WI38 (cell line): Measurements from ENCODE around the gene SUFU.

Source experiments
- H3K4me3 ChIP-seq: 2 replicates; pipeline ENCODE4 v1.5.1; 2011; ENCODE audit warnings: low read depth, mild to moderate bottlenecking, control low read depth, low read length
- TF ChIP-seq, protein P1 (sequence below): IDR thresholded peaks from 2 replicates; pipeline ENCODE4 v1.5.1; 2012; ENCODE audit warnings: low read depth, mild to moderate bottlenecking, control low read depth, low read length

SUFU gene

DNA sequence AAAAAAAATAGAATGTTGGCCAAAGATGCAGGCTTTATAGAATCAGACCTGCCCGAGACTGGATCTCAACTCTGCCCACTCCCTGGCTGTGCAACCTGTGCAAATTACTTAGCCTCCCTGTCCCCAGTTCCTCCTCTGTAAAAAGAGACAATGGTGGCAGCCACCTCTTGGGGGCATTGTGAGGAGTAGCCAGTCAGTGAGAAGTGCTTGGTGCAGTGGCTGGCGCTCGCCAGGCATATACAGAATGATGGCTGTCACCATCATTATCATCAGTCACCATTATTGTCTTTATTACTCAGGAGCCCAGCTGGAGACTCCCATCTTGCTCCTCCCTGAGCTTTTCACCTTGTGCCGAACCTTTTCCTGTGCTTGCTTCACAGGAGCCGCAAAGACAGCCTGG is 111.1 kb downstream of the SUFU start:
- TF ChIP-seq, protein P1, sequence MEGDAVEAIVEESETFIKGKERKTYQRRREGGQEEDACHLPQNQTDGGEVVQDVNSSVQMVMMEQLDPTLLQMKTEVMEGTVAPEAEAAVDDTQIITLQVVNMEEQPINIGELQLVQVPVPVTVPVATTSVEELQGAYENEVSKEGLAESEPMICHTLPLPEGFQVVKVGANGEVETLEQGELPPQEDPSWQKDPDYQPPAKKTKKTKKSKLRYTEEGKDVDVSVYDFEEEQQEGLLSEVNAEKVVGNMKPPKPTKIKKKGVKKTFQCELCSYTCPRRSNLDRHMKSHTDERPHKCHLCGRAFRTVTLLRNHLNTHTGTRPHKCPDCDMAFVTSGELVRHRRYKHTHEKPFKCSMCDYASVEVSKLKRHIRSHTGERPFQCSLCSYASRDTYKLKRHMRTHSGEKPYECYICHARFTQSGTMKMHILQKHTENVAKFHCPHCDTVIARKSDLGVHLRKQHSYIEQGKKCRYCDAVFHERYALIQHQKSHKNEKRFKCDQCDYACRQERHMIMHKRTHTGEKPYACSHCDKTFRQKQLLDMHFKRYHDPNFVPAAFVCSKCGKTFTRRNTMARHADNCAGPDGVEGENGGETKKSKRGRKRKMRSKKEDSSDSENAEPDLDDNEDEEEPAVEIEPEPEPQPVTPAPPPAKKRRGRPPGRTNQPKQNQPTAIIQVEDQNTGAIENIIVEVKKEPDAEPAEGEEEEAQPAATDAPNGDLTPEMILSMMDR = no peak

DNA sequence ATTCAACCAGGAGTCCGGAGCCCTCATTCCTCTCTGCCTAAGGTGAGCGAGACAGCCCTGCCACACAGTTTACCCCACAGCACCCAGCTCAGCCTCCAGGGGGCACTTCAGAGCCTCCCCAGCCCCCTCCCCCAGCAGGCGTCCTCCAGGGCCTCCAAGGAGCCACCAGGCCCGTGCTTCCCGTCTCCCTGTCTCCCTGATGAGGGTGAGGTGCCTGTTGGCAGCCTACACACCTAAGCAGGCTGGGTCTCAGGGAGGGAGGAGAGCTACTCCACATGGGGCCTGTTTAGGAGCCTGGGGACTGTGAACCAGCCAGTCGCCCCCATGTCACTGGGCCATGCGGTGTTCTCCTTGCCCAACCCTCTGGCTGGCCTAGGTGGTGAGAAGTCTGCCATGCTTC is 111.6 kb downstream of the SUFU start:
- no peak overlapping the region for H3K4me3 ChIP-seq
- TF ChIP-seq, protein P1 = peak; percentile 24

More for the DNA sequence above, 111.1 kb downstream of the SUFU start:
- H3K4me3 ChIP-seq = no peak overlapping the region

DNA sequence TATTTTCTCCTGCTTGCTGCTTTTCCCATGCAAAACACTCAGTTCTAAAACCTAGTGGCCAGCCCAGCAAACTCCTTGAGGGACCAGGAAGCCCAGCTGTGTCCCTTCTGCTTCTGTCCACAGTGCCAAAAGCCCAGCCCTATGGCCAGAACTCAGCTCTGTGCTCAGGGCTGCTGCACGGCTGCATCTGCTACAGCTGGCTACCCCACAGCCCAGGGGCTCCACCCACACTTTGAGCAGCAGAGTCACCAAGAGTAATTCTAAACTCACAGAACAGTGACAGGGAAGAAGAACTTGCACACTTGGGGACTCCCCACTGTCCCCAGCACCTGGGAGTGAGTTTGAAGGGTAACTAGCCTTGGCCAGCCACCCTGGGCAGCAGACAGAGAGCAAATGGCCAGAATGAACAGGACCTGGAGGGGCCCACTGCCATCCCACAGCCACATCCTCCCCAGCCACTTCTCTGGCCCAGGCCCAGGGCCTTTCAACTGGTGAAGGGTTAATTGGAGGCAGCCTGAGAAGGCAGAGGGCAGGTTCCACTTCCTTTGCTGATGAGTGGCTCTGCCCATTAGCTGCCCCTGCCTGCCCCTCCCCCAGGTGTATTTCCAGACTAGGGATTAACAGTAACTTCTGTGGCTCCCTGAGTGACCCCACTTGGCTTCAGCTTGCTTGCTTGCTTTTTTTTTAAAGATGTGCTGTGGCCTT is 112.4 kb downstream of the SUFU start:
- H3K4me3 ChIP-seq = no peak overlapping the region
- TF ChIP-seq, protein P1 = no peak

DNA sequence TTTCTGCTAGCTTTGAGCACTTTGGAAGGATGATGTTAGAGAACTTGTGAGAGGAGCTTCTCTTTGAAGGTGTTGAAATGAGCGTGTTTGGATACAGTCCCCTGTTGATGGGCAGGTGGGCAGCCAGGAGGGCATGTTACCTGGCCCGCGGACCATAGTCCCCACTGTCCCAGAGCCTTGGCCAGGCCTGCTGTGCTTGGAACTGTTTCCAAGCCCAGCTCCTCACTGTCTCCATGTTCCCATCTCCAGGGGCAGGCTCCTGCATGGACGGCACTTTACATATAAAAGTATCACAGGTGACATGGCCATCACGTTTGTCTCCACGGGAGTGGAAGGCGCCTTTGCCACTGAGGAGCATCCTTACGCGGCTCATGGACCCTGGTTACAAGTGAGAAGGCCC is 113.3 kb downstream of the SUFU start:
- TF ChIP-seq, protein P1 = no peak
- H3K4me3 ChIP-seq = no peak overlapping the region

DNA sequence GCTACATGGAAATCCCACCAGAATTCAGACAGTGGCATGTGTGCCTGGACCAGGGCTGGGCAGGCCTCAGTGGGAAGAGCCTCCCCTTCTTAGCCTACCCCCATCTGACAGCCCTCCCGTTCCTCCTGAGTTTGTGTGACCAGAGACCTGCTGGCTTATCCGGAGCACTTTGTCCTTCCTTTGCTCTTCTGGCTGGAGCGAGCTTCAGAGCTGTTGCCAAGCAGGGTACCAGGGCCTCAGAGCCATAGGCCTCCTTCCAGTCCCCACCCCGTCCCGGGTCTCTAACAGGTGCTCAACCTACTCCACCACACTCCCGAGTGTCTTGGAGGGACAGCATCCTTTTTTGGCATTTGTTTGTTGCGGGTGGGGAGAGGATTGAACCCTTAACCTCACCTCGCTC is 114.0 kb downstream of the SUFU start:
- TF ChIP-seq, protein P1 = no peak
- no peak overlapping the region for H3K4me3 ChIP-seq

DNA sequence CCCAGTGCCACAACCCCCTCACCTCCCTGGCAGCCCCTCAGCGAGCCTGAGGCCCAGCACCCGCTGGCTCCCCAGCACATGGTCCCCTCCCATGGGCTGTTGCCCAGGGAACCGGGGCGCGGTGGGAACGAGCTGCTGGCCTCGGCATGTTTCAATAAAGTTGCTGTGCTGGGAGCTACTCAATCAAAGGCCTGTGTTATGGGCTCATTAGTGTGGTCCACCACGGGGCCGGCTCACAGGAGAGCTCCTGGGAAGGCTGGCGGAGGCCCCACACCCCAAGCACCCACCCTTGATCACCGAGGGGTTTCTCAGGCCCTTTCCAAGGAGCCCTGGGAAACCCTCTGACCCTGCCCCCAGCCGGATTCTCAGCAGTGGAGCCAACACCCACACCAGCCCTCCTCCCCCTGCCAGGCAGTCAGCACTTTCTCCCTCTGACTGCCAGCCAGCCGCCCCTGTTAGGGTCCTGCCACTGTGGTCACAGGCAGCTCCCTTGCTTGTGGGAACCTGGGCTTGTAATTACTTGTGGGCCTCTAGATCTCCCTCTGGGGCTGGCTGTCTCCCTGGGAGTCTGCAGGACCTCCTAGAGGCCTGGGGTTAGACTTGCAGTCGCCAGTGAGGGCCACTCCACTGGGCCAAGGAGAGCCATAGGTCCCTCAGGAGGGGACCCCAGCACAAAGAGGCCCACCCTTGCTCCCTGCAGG is 115.7 kb downstream of the SUFU start:
- TF ChIP-seq, protein P1 = no peak
- H3K4me3 ChIP-seq = no peak overlapping the region

DNA sequence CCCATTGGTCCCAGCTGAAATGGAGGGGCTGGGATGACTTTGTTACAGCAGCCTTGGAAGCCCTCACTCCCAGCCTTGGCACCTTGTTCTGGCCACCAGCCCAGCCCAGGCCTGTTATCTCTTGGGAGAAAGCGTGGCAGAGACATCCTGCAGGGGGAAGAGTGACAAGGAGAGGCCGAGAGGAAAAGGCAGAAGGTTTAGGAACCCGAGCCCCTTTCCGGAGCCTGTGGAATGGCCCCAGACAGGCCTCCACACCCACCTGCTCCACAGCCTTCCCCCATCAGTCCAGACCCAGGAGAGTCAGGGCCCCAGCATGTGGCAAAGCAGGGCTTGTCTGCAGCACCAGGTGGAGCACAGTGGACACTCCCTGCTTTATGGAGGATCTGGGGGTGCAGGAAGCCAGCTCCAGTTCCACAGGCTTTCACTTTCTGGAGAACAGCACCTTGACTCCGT is 116.4 kb downstream of the SUFU start:
- H3K4me3 ChIP-seq = no peak overlapping the region
- TF ChIP-seq, protein P1 = no peak
